Esophagus squamous epithelium (tissue), 5 donors: ENCODE data around the gene CADPS. TPM values are rescaled to one million over a fixed set of nuclear protein-coding genes. Genes with fewer than 3 reads are reported as not detected.

Experiments
- DNase-seq: peaks from one replicate; lab custom pipeline; 2025; lab: John Stamatoyannopoulos, UW
- H3K27ac ChIP-seq, 4 donors: fragments of 200-600 bp; sonication (generic); one replicate each; pipeline ENCODE4 v1.5.1; 2016 to 2019; ENCODE audit warnings: mild to moderate bottlenecking in 1 of 4
- H3K27me3 ChIP-seq, 4 donors: fragments of 200-600 bp; sonication (generic); 1 replicate in 3 of 4; 2 replicates in 1 of 4; pipeline versions ENCODE4 v1.5.1 to v1.6.0; 2017 to 2021; ENCODE audit warnings: antibody characterized with exemption in 1 of 4
- H3K36me3 ChIP-seq, 3 donors: fragments of 200-600 bp; sonication (generic); one replicate each; pipeline ENCODE4 v1.5.1; 2016 to 2019
- H3K4me1 ChIP-seq, 3 donors: fragments of 200-600 bp; sonication (generic); one replicate each; pipeline ENCODE4 v1.5.1; 2017 to 2019
- H3K4me3 ChIP-seq, 4 donors: fragments of 200-600 bp; sonication (generic); 1 replicate in 3 of 4; 2 replicates in 1 of 4; pipeline ENCODE4 v1.5.1; 2016 to 2019; ENCODE audit warnings: mild to moderate bottlenecking in 2 of 4, moderate library complexity in 1 of 4
- H3K9me3 ChIP-seq, 3 donors: fragments of 200-600 bp; sonication (generic); one replicate each; pipeline ENCODE4 v1.5.1; 2016 to 2019
- POLR2A ChIP-seq, 4 donors: fragments of 450-650 bp; IDR thresholded peaks; one replicate each; pipeline ENCODE4 v1.6.1; 2017; ENCODE audit warnings: antibody characterized with exemption in 4 of 4, mild to moderate bottlenecking in 4 of 4, moderate library complexity in 3 of 4
- WGBS, 2 donors: methylation state at CpG; one replicate each; pipeline ENCODE4 v1.1.5; 2018; 5-methylcytosine and 5-hydroxymethylcytosine counted together
- intact Hi-C: fragments of 100-400 bp; cut with DNase I; formaldehyde crosslinking; loops from one replicate; pipeline ENCODE4 v1.15.0; 2022
- total RNA-seq, 4 donors: library from RNA; depleted of rRNA; stranded (reverse); fragments of >200 nt; gene quantifications; one replicate each; pipeline ENCODE4 v1.1.0, GENCODE V29; 2016
- TF ChIP-seq, protein P1 (sequence below), 6 experiments: fragments of 450-650 bp in 4 of 6; fragments of 200-600 bp in 2 of 6; sonication (generic) in 2 of 6; IDR thresholded peaks; one replicate each; pipeline ENCODE4 v1.5.1; 2016 to 2019; ENCODE audit warnings: antibody characterized with exemption in 6 of 6, mild to moderate bottlenecking in 4 of 6, moderate library complexity in 4 of 6
- donor health status: DM: yes; HTN: yes; CAD: no.

CADPS gene
- total RNA-seq, 4 donors from 2014 or later, result 0.09 to 4.8 TPM; not detected in 2

DNA sequence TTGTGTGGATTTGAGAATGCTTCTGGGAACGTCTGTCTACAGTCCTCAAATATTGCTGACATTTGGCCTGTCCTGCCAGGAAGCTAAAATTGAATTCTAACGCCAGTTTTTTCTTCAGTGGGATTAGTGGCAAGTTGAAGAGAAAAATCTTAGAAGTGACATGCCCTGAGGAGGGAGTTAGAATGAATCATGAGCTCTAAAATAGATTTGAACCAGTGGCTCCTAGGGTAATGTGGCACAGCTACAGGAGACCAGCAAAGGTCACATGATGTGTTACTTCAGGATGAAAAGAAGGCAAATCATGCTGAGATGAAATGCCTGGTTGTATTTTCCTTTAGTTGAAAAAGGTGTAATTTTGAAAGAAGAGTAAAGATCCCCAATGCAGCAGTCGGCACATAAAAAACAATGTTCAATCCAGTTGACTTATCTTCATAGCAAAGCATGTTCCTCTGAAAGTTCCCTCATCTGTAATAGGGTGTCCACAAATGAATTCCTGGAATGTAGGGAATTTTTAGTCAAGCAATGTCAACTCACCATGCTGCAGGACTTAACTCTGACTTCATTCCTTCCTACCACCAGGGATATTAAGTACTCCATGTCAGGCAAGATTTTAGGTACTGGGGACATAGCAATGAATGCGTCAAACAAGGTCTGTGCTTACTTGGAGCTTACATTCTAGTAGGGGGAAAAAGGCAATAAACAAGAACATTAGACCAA lies 171.6 kb downstream of the CADPS start:
- Histone ChIP-seq H3K4me1 (peaks cover 0 to 3% (median 0%) of the 10 kb centered on the region in 3 donors), H3K36me3 (no peaks in the 10 kb centered on the region), H3K27me3 (peaks cover 0 to 8% (median 0%) of the 10 kb centered on the region in 4 donors), H3K4me3 (no peak overlapping the region), H3K27ac (no peak overlapping the region), H3K9me3 (no peaks in the 10 kb centered on the region)
- DNase-seq, result no peak
- TF ChIP-seq POLR2A (IDR thresholded peaks at IDR 0.05), result no peak
- TF ChIP-seq, protein P1, sequence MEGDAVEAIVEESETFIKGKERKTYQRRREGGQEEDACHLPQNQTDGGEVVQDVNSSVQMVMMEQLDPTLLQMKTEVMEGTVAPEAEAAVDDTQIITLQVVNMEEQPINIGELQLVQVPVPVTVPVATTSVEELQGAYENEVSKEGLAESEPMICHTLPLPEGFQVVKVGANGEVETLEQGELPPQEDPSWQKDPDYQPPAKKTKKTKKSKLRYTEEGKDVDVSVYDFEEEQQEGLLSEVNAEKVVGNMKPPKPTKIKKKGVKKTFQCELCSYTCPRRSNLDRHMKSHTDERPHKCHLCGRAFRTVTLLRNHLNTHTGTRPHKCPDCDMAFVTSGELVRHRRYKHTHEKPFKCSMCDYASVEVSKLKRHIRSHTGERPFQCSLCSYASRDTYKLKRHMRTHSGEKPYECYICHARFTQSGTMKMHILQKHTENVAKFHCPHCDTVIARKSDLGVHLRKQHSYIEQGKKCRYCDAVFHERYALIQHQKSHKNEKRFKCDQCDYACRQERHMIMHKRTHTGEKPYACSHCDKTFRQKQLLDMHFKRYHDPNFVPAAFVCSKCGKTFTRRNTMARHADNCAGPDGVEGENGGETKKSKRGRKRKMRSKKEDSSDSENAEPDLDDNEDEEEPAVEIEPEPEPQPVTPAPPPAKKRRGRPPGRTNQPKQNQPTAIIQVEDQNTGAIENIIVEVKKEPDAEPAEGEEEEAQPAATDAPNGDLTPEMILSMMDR (IDR thresholded peaks at IDR 0.05), result no peak
- 44 to 56% methylated on average over 4 of the region's 4 CpGs for WGBS, 2 donors
- intact Hi-C loops, result no loop called here

DNA sequence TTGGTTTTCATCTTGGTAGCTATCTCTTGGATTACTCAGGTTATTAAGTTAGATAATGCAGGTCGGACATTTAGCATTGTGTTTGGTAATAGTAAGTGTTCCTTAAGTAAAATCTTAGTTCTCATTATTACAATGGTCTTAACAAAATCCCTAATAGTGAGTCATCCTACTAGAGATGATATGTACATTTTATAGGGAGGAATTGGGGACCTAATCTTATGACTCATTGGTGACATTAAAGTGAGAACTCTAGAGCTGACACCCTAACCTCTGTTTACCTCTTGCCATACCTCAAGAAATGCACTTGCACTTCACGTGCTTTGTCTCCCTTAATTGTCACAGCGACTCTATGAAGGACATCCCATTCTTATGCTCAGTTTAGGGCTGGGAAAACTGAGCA lies 174.9 kb downstream of the CADPS start:
- no peak for DNase-seq
- Histone ChIP-seq H3K4me3 (no peak overlapping the region), H3K27me3 (peaks cover 0 to 16% (median 0%) of the 10 kb centered on the region in 4 donors), H3K36me3 (no peaks in the 10 kb centered on the region), H3K9me3 (no peaks in the 10 kb centered on the region), H3K4me1 (no peaks in the 10 kb centered on the region), H3K27ac (no peak overlapping the region)
- intact Hi-C loops, result no loop called here
- TF ChIP-seq POLR2A (IDR thresholded peaks at IDR 0.05), result no peak
- TF ChIP-seq, protein P1 (IDR thresholded peaks at IDR 0.05), result no peak
- 60 to 63% methylated on average over 3 of the region's 3 CpGs for WGBS, 2 donors

DNA sequence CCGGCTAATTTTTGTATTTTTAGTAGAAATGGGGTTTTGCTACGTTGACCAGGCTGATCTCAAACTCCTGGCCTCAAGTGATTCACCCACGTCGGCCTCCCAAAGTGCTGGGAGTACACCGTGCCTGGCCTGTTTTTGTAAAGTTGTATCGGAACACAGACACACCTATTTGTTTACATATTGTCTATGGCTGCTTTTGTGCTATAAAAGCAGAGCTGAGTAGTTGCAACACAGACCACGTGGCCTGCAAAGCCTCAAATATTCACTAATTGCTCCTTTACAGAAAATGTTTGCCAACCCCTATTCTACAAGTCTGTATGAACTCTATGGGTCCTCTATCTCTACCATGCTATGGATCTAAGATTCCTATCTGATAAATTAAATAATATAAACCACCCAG lies 175.5 kb downstream of the CADPS start:
- peaks cover 0 to 20% (median 0%) of the 10 kb centered on the region in 4 donors for H3K27me3 ChIP-seq
- DNase-seq, result no peak
- no peaks in the 10 kb centered on the region for H3K9me3 ChIP-seq
- H3K27ac ChIP-seq, result no peak overlapping the region
- WGBS, 2 donors, result 49 to 55% methylated on average over 6 of the region's 7 CpGs
- no peaks in the 10 kb centered on the region for H3K36me3 ChIP-seq
- TF ChIP-seq, protein P1 (IDR thresholded peaks at IDR 0.05), result no peak
- no peak for TF ChIP-seq POLR2A (IDR thresholded peaks at IDR 0.05)
- H3K4me1 ChIP-seq, result no peaks in the 10 kb centered on the region
- H3K4me3 ChIP-seq, result no peak overlapping the region
- intact Hi-C loops, result no loop called here

DNA sequence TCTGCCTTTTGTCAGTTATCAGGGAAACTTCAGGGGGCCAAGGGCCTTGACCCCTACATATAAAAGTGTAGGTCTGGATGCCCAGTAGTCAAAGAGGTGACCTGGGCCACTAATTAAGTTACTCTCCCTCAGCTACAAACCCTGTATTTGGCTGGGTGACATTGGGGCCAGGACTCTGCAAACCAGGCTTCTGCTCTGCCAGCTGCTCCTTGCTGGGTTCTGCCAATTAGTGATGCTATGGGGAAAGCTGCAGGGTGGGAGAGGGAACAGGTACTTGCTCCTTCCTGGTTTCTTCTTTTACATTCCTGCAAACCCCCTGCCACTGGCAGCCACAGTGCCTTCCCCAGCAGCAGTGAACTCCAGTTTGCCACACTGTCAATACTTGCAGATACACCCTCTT lies 179.2 kb downstream of the CADPS start:
- no peak for DNase-seq
- Histone ChIP-seq H3K36me3 (no peaks in the 10 kb centered on the region), H3K27me3 (peaks cover 0 to 23% (median 0%) of the 10 kb centered on the region in 4 donors), H3K4me1 (no peaks in the 10 kb centered on the region), H3K27ac (no peak overlapping the region), H3K4me3 (no peak overlapping the region), H3K9me3 (no peaks in the 10 kb centered on the region)
- no peak for TF ChIP-seq POLR2A (IDR thresholded peaks at IDR 0.05)
- TF ChIP-seq, protein P1 (IDR thresholded peaks at IDR 0.05), result no peak
- intact Hi-C loops, result no loop called here

DNA sequence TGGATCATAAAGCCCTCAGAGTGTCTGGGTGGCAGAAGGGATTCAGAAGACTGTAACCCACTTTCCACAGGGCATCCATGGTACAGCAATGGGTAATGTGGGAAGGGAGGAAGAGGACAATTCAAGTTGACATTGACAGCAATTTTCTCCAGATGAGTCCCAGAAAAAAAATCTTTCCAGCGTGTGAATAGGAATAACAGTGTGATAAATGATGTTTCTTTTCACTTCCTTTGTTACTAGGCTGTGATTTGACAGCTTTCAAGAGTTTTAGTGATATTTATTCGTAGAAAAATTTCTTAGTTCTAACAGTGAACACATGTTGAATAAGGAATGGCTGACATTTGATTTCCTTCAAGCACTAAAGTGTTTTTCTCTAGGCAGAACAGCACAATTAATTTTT lies 186.4 kb downstream of the CADPS start:
- no peaks in the 10 kb centered on the region for H3K9me3 ChIP-seq
- no peak overlapping the region for H3K27ac ChIP-seq
- intact Hi-C loops, result no loop called here
- H3K4me3 ChIP-seq, result no peak overlapping the region
- no peak for DNase-seq
- no peaks in the 10 kb centered on the region for H3K36me3 ChIP-seq
- peaks cover 0 to 15% (median 5%) of the 10 kb centered on the region in 3 donors for H3K4me1 ChIP-seq
- H3K27me3 ChIP-seq, result peaks cover 0 to 11% (median 0%) of the 10 kb centered on the region in 4 donors
- TF ChIP-seq, protein P1 (IDR thresholded peaks at IDR 0.05), result no peak
- TF ChIP-seq POLR2A (IDR thresholded peaks at IDR 0.05), result no peak
- WGBS, 2 donors, result 36 to 46% methylated on average over 2 of the region's 2 CpGs
